Effector memory CD4-positive, alpha-beta T cell (primary cell): ENCODE results near the gene NPTN.

Experiments used
- DNase-seq, 3 donors: peaks; one replicate each; pipeline ENCODE4 v3.0.0-alpha.2; 2020
- H3K27ac ChIP-seq: 2 replicates; pipeline ENCODE4 v1.7.0; 2013; ENCODE audit warnings: mild to moderate bottlenecking, low read length, moderate library complexity; ENCODE audit not compliant: insufficient read depth, poor library complexity, severe bottlenecking
- H3K27me3 ChIP-seq: replicated peaks from 2 replicates; pipeline ENCODE4 v1.7.0; 2013; ENCODE audit warnings: mild to moderate bottlenecking, low read length; ENCODE audit not compliant: insufficient read depth, control insufficient read depth, poor library complexity, severe bottlenecking
- H3K36me3 ChIP-seq: 2 replicates; pipeline ENCODE4 v1.7.0; 2013; ENCODE audit warnings: mild to moderate bottlenecking, low read length, moderate library complexity; ENCODE audit not compliant: control insufficient read depth, insufficient read depth
- H3K4me1 ChIP-seq: 2 replicates; pipeline ENCODE4 v1.7.0; 2013; ENCODE audit warnings: low read length, mild to moderate bottlenecking; ENCODE audit not compliant: control insufficient read depth, insufficient read depth, poor library complexity, severe bottlenecking
- H3K4me3 ChIP-seq: 2 replicates; pipeline ENCODE4 v1.7.0; 2013; ENCODE audit warnings: low read length, low read depth, mild to moderate bottlenecking; ENCODE audit not compliant: insufficient read depth, poor library complexity, severe bottlenecking
- H3K9me3 ChIP-seq: 2 replicates; pipeline ENCODE4 v1.7.0; 2013; ENCODE audit warnings: mild to moderate bottlenecking, low read length, moderate library complexity; ENCODE audit not compliant: control insufficient read depth

Gene NPTN

GRCh38 chr15:73637527-73637926 lies 4.3 kb upstream of the NPTN start:
- peaks cover 3% of the 10 kb centered on the region for H3K27me3 ChIP-seq
- H3K4me1 ChIP-seq, result no peaks in the 10 kb centered on the region
- no peak overlapping the region for H3K27ac ChIP-seq
- H3K36me3 ChIP-seq, result no peaks in the 10 kb centered on the region
- no peak for DNase-seq
- no peak overlapping the region for H3K4me3 ChIP-seq
- no peaks in the 10 kb centered on the region for H3K9me3 ChIP-seq

GRCh38 chr15:73633991-73634495 lies 854 bp upstream of the NPTN start:
- DNase-seq, result no peak
- Histone ChIP-seq H3K27me3 (no peaks in the 10 kb centered on the region), H3K9me3 (no peaks in the 10 kb centered on the region), H3K36me3 (no peaks in the 10 kb centered on the region), H3K4me1 (peaks cover 19% of the 10 kb centered on the region), H3K27ac (peak overlapping the region; percentile 23), H3K4me3 (peak overlapping the region; percentile 73)

GRCh38 chr15:73632670-73633058 lies 525 bp downstream of the NPTN start:
- Histone ChIP-seq H3K4me3 (peak overlapping the region; percentile 73), H3K36me3 (no peaks in the 10 kb centered on the region), H3K27ac (peak overlapping the region; percentile 54), H3K9me3 (no peaks in the 10 kb centered on the region), H3K27me3 (no peaks in the 10 kb centered on the region), H3K4me1 (peaks cover 19% of the 10 kb centered on the region)
- DNase-seq, result no peak

GRCh38 chr15:73631915-73632669 lies 1.1 kb downstream of the NPTN start:
- Histone ChIP-seq H3K4me1 (peaks cover 19% of the 10 kb centered on the region), H3K4me3 (peak overlapping the region; percentile 73), H3K36me3 (no peaks in the 10 kb centered on the region), H3K27ac (peak overlapping the region; percentile 54), H3K27me3 (no peaks in the 10 kb centered on the region), H3K9me3 (no peaks in the 10 kb centered on the region)
- no peak for DNase-seq

DNA sequence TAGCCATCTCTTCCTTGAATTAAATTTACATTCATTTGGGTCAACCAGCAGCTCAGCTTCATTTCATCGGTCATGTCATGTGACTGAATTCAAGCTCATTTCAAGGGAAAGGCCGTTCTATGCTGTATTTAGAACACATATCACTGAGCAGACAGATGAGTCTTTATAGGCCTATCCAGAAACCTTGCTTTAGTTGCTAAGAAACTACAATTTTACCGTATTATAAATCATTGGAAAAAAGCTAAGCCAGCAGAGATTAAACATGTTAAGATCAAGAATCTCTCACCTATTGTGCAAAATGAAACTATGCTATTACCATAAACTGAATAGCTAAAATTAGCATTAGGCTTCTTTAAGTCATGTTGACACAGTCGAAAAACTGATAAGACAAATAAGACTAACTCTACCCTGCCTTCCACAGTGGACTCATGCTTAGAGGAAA lies 2.2 kb downstream of the NPTN start:
- Histone ChIP-seq H3K27me3 (no peaks in the 10 kb centered on the region), H3K4me3 (no peak overlapping the region), H3K36me3 (no peaks in the 10 kb centered on the region), H3K9me3 (no peaks in the 10 kb centered on the region), H3K4me1 (peaks cover 19% of the 10 kb centered on the region), H3K27ac (no peak overlapping the region)
- DNase-seq, result no peak

DNA sequence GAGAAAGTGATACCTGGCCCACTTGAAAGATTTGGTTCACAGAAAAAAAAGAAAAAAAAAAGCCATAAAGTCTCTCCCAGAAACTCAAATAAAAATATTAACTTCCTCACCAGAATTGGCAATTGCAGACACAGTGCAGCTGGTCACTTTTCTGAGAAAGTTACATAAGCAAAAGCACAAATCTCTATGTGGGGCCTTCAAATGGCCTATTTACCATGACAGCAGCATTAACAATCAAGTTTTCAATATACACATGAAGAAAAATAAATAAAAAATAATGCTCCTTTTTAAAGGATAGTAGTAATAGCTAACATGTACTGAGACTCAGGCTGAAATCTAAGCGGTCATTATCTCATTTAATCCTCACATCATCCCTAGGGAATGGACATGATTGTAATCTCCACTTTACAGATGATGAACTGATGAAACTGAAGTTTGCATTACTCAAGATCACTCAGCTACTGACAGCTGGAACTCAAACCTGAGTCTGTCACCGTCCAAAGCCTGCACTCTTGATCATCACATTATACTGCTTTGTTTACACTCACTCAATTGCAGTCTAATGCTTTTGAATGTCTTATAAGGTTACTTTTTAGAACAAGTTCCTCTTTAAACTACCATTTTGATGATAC lies 3.3 kb downstream of the NPTN start:
- no peaks in the 10 kb centered on the region for H3K9me3 ChIP-seq
- H3K27me3 ChIP-seq, result no peaks in the 10 kb centered on the region
- no peak overlapping the region for H3K27ac ChIP-seq
- no peak for DNase-seq
- H3K4me1 ChIP-seq, result peaks cover 19% of the 10 kb centered on the region
- no peaks in the 10 kb centered on the region for H3K36me3 ChIP-seq
- H3K4me3 ChIP-seq, result no peak overlapping the region

GRCh38 chr15:73628976-73629797 lies 4.0 kb downstream of the NPTN start:
- Histone ChIP-seq H3K27me3 (no peaks in the 10 kb centered on the region), H3K9me3 (no peaks in the 10 kb centered on the region), H3K27ac (no peak overlapping the region), H3K4me3 (no peak overlapping the region), H3K36me3 (no peaks in the 10 kb centered on the region), H3K4me1 (peaks cover 19% of the 10 kb centered on the region)
- no peak for DNase-seq

GRCh38 chr15:73628102-73628501 lies 5.1 kb downstream of the NPTN start:
- Histone ChIP-seq H3K36me3 (no peaks in the 10 kb centered on the region), H3K9me3 (no peaks in the 10 kb centered on the region), H3K4me1 (peaks cover 19% of the 10 kb centered on the region), H3K27me3 (no peaks in the 10 kb centered on the region), H3K4me3 (no peak overlapping the region), H3K27ac (no peak overlapping the region)
- no peak for DNase-seq

DNA sequence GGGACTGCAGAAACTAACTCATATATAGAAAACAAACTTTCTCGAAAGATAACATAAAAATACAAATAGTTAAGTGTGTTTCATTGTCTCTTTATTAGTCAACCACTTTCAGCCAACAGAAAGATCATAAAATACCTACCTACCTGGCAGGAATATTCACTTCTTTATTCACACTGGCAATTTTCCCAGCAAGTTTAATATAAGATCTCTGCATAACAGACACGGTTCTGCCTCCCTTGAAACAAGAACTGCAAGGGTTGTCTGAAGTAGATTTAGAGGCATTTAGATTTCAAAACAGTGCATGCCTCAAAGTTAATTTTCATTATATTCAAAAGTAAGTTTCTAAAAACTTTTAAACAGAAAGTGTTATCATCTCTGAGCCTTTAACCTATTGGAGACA lies 7.1 kb downstream of the NPTN start:
- DNase-seq, result no peak
- Histone ChIP-seq H3K9me3 (no peaks in the 10 kb centered on the region), H3K27ac (no peak overlapping the region), H3K27me3 (no peaks in the 10 kb centered on the region), H3K4me3 (no peak overlapping the region), H3K36me3 (no peaks in the 10 kb centered on the region), H3K4me1 (peaks cover 6% of the 10 kb centered on the region)
